HG03342 (cell line): Measurements from ENCODE around the gene TM4SF20.
"Not testable (repeated sequence)": the region's sequence is repeated elsewhere in the genome, so short reads cannot be mapped to it uniquely, and the experiment has no call there.

Source experiments
- ATAC-seq: cut with Tn5 transposase; IDR thresholded peaks from one replicate; pipeline ENCODE4 v1.9.1; 2021; ENCODE audit warnings: mild to moderate bottlenecking, moderate library complexity; ENCODE audit not compliant: unreplicated experiment

Gene TM4SF20

DNA sequence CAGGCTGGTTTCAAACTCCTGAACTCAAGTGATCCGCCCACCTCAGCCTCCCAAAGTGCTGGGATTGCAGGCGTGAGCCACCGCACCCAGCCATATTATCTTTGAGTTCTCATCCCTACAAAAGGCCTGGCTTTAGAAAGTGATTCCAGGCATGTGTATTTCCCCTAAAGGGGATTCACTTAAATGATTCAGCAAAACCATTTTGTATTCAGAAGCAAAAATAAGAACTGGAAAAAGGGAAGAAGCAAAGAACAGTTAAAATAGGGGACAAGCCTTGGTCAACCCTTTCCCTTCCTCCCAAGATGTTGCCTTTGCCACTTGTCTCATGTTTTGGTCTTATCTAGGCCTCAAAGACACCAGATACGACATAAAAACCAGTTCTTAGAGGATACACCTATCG lies 10.5 kb downstream of the TM4SF20 start:
- no peak for ATAC-seq

DNA sequence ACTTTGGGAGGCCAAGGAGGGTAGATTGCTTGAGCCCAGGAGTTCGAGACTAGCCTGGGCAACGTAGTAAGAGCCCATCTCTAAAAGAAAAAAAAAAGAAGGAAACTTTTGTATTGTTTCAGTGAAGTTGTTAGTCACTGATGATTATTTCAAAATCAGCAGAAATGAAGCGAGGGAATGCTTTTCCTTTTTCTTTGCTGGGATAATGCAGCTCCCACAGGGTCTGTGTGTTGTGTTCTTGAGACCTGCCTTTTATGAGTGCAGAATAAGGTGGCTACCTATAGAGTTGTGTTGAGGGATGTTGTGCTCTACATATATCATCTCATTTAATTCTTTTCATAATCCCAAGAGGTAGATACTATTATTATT lies 11.7 kb downstream of the TM4SF20 start:
- ATAC-seq: no peak

DNA sequence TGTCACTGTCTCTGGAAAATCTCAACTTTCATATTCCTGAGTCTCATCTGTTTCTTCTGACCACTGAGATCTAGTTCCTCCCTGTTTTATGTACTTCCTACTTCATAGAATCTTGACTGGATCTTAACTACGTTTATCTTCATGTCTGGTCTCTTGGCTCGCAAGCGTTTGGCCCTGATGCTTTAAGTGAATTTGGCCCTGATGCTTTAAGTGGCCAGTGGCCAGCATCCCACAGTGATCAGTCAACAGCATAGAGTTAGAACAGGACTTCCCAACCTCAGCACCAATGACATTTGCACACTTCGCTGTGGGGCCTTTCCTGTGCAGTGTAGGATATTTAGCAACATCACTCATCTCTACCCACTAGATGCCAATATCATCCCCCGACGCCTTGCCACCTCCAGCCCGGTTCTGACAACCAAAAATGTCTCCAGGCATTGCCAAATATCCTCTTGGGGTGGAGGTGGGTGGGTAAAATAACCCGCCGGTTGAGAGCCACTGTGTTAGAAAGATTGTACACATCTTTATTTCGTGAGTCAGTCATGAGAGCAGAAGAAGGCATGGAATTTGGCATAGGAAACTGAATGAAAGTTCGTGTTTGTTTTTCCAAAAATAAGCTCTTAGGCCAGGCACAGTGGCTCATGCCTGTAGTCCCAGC lies 12.2 kb downstream of the TM4SF20 start:
- no peak for ATAC-seq

DNA sequence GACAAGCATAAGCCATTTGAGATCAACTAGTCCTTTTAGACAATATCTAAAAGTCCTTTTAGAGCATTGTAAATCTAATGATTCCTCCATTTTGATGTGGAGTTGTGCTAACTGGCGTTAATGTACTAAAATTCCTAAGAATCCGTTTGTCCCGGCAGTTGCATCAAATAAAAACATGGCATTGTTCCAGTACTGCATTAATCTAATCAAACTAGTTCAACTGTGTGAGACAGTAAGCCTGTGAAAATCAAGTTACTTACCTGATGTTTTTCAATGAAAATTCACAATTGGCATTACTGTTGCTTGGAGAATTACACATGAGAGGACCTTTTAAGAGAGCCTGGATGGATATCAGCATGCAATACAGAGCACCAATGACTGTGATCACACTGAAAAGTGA lies 13.3 kb downstream of the TM4SF20 start:
- no peak for ATAC-seq

DNA sequence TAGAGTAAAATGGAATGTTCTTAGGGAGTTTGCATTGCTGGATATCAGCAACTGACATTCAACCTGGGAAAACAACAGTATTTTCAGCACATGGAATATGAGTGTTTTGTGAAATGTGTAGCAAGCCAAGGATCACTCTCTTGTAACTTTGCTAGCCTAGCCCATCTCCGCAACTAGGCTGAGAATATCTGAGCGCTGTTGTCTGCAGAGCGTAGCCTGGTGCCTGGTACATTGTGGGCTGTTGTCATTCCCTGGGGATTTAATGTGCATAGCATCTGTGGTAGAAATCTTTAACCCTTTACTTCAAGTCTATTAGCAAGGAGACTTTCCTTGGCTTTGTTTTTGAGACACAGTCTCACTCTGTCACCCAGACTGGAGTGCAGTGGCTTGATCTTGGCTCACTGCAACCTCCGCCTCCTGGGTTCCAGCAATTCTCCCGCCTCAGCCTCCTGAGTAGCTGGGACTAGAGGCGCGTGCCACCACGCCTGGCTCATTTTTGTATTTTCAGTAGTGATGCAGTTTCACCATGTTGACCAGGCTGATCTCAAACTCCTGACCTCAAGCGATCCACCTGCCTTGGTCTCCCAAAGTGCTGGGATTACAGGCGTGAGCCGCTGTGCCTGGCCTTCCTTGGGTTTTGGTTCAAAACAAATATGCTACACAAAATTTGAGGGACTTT lies 14.4 kb downstream of the TM4SF20 start:
- not testable (repeated sequence) for ATAC-seq

DNA sequence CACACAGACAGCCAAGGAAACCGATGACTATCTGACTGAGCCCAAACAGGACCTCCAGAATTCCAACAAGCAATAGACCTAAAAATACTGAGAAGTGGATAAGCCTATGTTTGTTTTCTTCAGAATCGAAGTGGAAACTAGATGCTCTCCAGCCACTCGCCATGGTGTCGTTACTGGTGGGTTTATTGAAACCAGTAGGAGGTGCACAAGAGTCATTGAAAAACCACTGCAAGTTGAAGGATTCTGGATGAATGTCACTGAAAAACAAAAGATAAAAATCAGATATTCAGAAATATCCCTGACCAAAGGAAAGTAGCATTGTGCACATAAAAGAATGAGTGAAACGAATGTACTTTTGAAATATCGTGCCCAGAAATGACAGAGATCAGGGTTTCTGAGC lies 15.3 kb downstream of the TM4SF20 start:
- ATAC-seq: no peak

DNA sequence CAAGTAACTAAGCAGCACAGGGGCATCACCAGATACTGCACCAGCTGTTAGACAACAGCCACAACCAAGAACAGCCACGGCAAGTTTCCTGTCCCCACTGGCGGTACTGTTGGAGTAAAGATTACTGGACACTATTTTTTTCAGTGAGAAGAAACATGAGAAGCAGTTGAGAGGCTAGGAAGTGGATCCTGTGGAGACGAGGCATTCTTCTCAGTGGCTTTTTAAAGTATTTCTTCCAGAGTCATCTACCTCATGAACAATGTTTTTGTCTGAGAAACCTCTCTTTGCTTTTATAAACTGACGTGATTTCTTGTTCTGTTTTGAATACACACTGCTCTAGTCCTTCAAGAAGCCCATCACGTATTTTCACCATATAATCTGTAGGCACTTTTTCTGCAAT lies 18.8 kb downstream of the TM4SF20 start:
- no peak for ATAC-seq

DNA sequence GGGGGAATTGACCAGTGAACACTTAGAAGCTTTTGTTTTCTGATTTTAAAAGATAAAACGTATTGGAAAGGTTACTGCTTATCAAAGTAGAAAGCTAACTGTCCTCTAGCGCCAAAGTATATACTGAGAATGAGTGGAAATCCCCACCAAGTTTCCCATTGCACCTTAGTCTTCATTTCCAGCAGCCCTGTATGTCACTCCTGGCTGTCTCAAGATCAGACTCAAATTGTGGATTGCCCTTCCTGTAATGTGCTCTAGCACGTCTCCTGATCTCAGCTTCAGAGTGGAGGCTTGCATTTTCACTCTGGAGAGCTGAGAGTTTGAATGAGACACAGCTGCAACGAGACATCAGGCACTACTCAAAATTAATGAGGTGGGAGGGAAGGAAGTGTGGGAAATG lies 27.5 kb downstream of the TM4SF20 start:
- ATAC-seq: peak; percentile 71

DNA sequence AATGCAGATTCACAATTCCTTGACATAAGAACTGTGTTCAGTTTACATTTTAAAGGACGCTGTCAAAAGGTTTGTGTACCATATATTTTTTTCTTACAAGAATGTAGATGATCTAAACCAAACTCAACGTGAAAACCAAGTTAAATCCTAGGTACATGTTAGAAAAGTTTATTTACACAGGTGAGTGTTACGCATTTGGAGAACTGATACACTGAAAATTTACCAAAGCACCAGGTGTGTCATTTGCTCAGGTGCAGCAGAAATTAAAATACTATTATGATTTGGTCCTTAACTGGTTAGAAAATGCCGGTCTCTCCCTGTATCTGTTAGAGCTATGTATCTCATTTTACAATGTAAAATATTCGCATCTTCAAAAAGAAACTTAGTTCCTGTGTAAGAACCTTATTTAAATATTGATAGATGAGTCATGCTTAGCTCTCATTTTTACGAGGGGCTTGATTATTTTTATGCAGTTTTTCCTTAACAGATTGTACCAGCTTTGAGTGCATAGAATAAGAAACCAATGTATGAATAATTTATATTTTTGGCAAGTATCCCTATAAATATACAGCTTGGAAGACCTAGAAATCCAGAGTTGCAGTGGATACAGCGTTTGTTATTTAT lies 29.0 kb downstream of the TM4SF20 start:
- ATAC-seq: no peak

DNA sequence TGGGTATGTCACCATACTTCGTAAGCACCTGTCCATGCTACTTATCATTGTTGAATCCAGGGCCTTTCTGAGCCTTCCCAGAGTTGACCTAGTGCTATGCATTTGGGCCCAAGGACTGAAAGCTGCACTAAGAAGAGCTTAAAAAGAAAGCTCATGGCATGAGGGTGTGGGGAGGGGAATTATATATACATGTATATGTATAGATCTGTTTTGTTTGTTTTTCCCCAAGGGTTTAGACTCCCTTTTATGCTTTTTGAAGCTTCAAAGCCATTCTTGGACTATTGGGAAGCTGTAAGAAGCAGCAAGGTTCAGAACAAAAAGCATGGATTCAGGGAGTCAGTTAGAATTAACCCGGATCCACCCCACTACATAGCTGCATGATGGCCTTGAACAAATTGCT lies 30.8 kb downstream of the TM4SF20 start:
- ATAC-seq: no peak

DNA sequence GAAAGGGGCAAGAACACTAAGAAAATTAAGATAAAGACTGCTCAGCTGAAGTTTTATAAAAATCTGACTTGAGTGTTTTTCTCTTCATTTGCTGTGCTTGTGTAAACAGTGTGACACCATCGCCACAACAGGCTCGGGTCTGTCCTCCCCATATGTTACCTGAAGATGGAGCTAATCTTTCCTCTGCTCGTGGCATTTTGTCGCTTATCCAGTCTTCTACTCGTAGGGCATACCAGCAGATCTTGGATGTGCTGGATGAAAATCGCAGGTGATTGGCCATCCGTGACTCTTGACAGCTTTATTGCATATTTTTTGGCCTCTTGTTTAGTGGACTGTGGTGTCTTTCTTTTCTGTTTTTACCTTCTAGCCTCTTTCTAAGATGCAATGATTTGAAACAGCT lies 32.0 kb downstream of the TM4SF20 start:
- no peak for ATAC-seq

DNA sequence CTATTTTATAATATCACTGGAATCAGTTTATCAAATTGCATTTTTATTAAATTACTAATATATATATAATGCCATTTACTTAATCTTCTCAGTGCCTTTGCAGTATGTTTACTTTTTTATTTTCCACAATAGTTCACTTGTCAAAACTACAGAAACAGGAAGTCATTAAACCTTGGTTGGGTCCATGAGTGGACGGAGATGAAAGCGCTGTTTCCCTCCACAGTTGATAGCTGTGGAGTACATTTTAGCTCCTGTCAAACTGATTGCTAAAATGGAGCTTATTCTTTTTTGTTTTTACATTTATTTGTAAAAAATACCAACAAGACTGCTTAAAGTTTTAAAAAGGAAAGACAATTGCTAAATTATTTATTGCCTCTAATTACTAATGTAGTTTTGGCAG lies 34.9 kb downstream of the TM4SF20 start:
- no peak for ATAC-seq

DNA sequence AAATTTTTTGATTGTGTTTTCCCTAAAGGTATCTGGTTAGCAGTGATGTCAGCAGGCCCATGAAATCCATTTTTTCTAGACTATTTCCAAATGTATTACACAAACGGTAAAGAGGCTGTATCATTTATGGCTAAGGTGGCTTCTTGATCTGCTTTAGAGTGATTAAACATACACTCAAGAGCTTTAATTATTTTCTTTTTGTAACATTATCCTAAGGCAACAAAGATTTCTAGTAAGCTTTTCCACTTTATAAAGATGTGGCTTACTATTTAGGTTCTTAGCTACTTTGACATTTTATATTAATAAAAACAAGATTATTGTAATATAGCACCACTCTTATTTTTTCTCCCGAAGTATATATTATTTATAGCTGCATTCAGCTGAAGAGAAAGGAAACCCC lies 37.6 kb downstream of the TM4SF20 start:
- ATAC-seq: no peak

DNA sequence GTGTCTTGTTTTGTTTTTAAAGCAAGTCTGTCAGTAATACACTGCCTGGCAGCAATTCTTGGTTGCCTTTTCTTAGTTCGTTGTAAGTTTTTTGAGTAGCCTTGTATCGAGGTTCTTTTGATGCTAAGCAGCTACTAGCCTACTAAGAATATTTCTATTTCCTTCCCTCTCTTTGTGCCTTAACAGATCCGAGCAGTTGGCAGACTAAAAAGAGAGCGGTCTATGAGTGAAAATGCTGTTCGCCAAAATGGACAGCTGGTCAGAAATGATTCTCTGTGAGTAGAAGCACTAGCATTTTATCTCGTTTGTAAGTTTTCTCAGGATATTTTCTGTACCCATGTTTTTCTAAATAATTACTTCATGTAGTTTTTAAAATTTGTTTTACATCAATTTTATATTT lies 39.0 kb downstream of the TM4SF20 start:
- no peak for ATAC-seq

DNA sequence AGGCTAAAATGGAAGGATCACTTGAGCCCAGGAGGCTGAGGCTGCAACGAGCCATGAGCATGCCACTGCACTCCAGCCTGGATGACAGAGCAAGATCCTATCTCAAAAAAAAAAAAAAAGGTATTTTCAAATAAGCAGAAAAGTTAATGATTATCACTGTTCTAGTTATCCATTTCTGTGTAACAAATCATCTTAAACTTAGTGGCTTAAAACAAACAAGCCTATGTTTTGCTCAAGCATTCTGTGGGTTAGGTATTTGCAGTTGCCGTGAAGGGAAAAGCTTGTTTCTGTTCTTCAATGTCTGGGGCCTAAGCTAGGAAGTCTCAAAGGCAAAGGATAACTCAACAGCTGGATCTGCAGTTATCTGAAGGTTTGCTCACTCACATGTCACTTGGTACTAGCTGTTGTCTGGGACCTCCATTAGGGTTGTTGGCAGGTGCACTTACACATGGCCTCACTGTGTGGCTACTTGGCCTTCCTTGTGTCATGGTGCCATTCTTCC lies 40.0 kb downstream of the TM4SF20 start:
- ATAC-seq: no peak

DNA sequence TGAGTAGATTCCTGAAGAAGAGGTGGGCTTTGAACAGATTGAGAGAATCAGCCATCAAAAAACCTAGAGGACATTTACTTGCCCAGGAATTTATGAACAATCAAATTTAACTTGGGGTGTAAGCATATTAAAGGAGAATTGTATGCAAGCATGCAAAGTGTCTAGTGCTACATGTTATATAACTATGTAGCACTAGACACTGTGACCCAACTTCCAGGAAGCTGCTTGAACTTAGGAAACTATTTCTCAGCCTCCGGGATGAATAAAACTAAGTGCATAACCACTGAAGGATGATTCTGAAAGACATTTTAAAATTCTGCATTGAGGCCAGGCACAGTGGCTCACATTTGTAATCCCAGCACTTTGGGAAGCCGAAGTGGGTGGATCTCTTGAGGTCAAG lies 41.7 kb downstream of the TM4SF20 start:
- ATAC-seq: no peak

DNA sequence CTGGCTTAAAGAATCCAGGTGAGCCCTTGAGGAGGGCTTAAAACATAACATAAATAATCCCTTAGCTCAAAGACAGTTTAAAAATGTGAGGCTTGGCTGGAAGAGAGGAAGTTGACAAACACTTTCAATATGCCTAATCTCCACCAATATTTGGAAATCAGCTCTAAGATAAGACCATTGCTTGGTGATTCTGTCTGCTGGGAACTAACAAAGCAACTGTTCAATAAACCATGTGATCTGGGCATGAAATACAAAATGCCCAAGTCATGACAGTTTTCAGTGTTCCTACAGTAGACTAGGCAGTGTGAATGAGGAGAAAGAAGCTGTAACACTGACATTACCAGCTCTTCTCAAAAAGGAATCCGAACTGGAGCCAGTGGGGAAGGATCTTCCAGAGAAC lies 43.4 kb downstream of the TM4SF20 start:
- no peak for ATAC-seq

DNA sequence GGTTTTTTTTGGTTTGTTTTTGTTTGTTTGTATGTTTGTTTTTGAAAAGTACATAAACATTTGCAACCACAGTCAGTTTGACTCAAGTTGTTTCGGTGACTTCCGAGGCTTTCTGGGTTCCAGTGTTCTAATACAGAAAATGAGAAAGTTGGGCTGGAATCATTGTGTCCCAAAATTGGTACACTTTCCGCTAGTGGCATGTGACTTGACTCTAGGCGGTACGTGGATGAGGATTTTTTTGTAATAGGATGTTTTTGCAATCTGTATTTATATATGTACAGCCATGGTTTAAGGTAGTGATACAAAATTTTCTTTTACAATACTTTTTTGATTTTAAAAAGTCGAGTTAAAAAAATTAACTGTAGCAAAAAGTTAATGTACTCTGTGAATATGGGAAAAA lies 52.3 kb downstream of the TM4SF20 start:
- ATAC-seq: no peak

DNA sequence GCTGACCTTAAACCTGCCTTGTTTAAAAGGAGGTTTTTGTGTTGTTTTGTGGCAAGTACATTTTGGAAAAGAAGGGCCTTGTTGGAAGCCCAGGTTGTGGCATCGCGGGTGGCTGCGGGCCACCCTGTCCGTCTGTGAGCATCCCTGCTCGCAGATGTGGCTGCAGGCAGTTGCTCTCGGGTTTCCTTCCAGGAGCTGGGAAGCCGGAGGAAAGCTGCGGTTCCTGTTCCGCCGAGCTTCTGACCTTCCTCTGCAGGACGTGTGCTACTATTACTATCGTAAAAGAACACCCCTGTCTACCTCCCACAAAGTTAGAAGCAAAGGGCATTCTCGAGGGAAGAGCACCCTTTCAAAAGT lies 53.3 kb downstream of the TM4SF20 start:
- peak; percentile 5 for ATAC-seq

DNA sequence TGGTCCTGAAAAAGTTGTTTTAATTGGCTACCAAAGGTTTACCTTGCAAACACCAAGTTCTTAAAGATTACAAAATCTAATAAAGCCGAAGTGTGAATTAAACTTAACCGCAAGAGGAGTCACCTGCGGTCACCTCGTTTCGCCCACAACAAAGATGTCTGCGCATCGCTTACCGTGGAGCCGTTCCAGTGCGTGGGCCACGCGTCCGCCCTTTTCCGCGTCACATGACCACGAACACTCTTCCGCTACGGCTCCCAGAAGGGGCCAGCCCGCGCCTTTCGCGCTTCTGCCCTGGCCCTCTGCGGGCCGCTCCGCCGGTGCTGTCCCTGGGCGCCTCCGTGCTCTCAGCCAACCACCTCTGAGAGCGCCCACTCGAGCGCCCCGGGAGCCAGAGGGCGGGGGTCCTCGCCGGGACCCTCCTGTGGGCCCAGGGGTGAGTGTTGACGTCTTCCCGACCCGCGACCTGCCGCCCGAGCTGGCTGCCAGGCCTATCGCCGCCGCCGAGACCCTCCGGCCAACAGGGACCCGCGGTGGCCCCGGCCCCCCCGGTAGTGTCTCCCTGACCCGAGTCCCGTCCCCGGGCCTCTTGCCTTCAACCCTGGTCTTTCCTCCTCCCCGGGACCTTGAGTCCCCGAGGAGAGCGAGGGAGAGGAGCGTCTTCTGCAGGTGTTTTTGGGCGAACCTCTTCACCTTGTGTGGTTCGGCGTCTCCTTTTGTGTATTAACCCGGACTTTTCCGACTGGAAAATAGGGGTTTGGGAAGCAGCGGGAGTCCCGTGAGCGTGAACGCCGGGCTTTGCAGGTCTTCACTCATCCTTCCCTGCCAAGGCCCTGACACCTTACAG lies 53.9 kb downstream of the TM4SF20 start, which contains the start of gene MFF:
Gene MFF, plus strand, starts transcription at position 257 of the 844 bp plus-strand sequence. CDS start 5,415 bp downstream, outside the sequence.
- ATAC-seq: peak; percentile 97

DNA sequence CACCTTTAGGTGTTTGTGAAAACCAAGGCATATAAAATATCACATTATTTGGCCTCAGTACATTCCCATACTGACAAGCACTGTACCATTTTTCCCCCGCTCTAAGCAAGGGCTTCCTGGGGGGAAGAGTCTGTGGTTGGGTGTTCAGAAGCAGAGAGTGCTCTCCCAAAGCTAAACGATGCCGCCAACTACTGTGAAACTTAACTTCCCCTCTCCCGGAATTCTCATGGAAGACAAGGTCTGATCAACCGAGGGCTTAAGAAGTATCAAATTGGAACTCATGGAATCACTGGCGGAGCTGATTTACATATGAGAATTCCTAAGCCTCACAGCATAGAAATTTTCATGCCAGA lies 54.5 kb downstream of the TM4SF20 start:
- ATAC-seq: no peak
